Fibroblast of gingiva (primary cell): ENCODE data around the gene CEP20.

Experiments used
- DNase-seq: peaks from one replicate; pipeline ENCODE4 v3.0.0-alpha.2; 2011; ENCODE audit warnings: low read depth

Gene CEP20

DNA sequence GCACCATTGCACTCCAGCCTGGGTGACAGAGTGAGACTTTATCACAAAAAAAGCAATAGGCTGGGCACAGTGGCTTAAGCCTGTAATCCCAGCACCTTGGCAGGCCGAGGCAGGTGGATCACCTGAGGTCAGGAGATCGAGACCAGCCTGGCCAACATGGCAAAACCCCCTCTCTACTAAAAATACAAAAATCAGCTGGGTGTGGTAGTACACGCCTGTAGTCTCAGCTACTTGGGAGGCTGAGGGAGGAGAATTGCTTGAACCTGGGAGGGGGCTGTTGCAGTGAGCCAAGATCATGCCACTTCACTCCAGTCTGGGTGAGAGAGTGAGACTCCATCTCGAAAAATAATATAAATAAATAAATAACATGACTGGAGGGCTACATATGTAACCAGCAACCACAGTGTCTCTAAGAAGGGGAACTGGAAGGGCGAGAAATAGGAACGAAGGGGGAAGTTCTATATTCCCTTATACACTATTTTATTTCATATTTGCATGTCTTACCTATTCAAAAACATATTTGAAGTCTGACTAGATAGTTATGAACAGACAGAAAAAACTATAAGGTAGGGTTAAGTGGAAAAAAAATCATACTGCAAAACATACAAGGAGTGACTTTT, 57.5 kb downstream of the CEP20 start:
- no peak for DNase-seq

DNA sequence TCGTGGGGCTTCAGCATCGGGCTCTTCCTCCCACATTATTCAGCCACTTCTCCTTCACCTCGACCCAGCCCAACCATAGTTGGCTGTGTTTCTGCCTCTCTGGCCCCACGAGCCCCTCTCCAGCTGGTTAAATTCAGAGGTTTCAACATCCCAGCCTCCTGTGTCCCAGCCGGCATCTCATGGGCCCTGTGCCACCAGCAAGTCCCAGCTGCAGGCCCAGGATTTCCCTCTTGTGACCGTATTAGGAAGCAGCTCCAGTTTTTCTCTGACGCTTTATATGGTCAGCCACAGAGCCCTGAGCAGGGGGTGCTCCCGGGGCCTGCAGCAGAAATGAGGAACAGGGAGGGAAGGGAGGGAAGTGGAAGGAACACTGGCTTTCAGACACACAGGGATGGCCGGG, 58.9 kb downstream of the CEP20 start:
- peak; percentile 27 for DNase-seq

DNA sequence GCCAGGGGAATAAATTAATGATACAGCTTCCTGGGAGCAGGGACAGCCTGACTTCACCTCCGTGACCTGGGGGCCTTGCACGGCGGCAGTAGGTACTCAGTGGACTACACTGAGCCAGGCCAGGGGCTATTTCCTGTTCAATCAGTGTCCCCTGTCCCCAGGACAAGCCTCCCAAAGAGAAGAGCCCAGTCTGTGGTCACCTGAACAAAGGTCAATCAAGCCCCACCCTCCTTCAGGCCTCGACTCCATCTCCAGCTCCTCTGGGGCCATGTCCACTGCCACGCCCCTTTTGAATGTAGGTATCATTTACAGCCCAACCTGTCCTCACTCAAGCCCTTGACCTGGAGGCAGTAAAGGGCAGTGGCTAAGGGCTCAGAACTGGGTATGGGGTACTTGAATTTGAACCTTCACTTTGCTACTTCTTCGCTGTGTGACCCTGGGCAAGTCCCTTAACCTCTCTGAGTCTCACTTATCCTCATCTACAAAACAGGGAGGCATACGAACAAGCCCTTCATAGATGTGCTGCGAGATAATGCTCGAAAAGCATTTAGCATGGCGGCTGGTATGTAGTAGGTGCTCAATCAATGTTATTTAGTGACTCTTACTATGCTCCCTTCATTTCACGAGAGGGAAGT, 60.6 kb downstream of the CEP20 start:
- no peak for DNase-seq

DNA sequence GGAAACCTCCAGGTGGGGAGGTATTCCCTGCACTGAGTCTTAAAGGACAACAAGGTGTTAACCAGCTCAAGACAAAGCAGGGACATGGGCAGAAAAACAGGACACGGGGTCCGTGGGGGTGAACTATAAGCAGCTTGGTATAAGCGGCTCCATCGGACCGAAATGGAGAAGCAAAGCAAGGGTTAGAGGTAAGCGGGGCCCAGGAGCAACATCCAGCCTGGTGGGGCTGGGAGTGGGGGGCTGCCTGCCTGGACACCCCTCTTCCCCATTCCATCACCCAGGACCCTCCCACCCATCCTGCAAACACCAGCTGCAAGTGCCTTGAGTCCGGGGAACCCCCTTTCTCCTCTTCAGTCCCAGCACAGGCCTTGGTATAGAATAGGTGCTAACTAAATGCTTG, 61.1 kb downstream of the CEP20 start:
- DNase-seq = no peak

DNA sequence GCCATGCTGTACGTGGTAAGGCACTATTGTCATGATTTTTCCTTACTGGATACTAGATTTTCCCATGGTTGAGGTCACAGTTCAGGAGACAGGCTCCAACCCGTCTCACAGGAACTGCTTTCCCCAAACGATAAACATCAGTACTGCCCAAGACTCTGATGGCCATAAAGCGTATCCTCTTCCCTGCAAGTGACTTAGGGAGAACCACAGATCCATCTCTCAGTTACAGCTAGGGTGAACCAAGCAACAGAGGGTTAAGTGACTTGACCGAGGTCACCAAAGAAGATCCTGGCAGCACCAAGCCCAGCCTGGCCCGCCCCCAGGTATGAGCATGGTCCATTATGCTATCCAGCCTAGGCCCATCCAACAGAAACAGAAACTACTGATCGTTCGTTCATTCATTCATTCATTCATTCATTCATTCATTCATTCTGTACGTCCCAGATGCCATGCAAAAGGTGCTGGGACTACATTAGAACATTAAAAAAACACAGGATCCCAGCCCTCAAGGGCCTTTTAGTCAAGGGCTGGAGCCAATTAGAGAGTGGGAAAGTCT, 62.6 kb downstream of the CEP20 start:
- DNase-seq = no peak

DNA sequence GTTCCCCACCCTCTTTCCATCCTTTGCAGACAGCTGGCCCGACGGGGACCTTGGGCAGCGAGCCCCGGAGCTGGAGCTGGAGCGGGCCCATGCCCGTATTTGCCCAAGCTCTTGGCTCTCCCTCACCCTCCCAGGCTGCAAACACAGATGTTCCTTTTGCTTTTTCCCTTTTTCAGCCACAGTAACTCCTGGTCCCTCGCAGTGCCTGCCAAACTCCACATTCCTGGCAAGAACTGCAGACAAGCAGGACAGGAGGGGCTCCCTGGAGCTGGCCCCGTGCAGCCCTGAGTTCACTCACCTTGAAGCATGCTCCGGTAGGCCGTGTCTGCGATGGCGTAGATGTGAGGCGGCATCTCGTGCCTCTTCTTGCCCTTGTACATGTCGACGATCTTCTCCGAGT, 65.4 kb downstream of the CEP20 start:
- no peak for DNase-seq

DNA sequence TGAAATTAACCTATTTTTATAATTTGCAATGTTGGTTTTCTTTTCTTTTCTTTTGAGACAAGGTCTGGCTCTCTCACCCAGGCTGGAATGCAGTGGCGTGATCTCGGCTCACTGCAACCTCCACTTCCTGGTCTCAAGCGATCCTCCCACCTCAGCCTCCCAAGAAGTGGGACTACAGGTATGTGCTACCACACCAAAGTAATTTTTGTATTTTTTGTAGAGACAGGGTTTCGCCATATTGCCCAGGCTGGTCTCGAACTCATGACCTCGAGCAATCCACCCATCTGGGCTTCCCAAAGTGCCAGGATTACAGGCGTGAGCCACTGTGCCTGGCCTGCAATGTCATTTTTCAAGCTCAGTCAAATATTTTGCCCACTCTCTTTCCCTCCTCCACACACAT, 67.6 kb downstream of the CEP20 start:
- no peak for DNase-seq

DNA sequence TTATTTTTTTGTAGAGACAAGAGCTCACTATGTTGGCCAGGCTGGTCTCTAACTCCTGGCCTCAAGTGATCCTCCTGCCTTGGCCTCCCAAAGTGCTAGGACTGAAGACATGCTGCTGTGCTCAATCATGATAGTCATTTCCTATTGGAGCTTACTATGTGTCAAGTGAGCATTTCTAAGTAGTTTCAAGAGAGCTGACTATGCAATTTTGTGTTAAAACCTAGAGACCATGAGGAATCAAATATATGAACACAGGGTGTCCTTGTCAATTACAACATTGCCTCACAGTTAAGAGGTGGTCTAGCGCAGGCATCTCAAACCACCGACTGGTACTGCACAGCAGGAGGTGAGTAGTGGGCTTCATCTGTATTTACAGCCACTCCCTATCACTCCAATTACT, 69.4 kb downstream of the CEP20 start:
- no peak for DNase-seq

DNA sequence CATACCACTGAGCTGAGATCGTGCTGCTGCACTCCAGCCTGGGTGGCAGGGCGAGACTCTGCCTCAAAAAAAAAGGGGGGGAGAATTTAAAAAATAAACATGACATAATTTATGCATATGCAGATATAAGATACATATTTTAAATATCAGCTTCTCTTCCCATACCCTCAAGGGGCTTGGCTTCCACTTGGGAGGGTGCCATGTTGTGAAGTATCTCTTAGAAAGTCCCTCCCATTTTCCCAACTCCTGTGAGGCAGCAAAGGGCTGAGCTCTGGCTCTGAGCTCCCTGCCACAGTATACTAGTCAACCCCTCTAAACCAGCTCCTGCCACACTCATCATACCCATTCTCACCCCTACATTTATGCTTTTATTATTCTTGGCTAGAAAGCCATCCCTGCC, 71.0 kb downstream of the CEP20 start:
- DNase-seq = no peak

DNA sequence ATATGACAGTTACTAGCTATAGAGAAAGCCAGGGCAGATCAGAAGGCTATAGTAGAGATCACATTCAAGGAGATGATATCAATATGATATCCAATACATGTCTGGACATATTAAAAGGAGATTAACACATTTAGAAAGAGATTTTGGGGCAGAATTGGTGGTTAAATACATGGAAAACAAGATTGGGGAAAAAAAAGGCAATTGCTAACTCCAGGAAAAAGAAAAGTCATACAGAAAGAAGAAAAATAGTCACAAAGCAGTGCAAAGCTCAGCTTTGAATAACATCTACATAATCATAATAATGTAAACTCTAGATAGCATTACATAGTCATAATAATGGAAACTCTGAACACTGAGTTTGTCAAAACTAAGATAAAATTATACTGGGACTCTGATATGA, 72.2 kb downstream of the CEP20 start:
- no peak for DNase-seq
